K562 (cell line): ENCODE results near the gene SREBF1. TPM values are rescaled to one million over a fixed set of nuclear protein-coding genes. Genes with fewer than 3 reads are reported as not detected.

Experiments used
- ATAC-seq: fragments of 200-7000 bp; cut with Tn5 transposase; 3 replicates; pipeline ENCODE4 v1.9.1; 2020; ENCODE audit warnings: moderate library complexity
- BruUV-seq: library from RNA; stranded (reverse); fragments of 400-500 nt; replicated peaks from 2 replicates; lab custom pipeline; 2021; lab: Mats Ljungman, UMichigan
- CTCF ChIA-PET: fragments of 300-600 bp; formaldehyde crosslinking; extraction: SDS; loops from one replicate; lab custom pipeline; 2021; ENCODE audit warnings: low intra/inter-chr PET ratio; lab: Yijun Ruan, JAX
- POLR2A ChIA-PET: fragments of 300-600, 350-650 bp; sonication (Branson Sonifier 250); formaldehyde crosslinking; extraction: SDS; loops from one replicate; lab custom pipeline; 2021; ENCODE audit warnings: antibody characterized with exemption, inconsistent platforms; lab: Yijun Ruan, JAX
- DNase-seq, 4 experiments: peaks; one replicate each; pipeline versions ENCODE4 v3.0.0 to v3.0.0-alpha.2; 2011 to 2018; ENCODE audit warnings: low spot score in 3 of 4, mixed read lengths in 3 of 4; ENCODE audit errors: extremely low read depth in 1 of 4
- FAIRE-seq: peaks from 2 replicates; lab custom pipeline; 2011; peaks lifted over from hg19 to GRCh38; lab: Jason Lieb, UNC
- H2AFZ ChIP-seq: 2 replicates; pipeline ENCODE4 v1.6.0; 2011; ENCODE audit warnings: low read depth, low read length, control low read depth, inconsistent platforms
- H3K27ac ChIP-seq: fragments of 200-600 bp; 3 replicates; pipeline ENCODE4 v1.8.0; 2011; ENCODE audit warnings: low read depth, mild to moderate bottlenecking, control low read depth, inconsistent platforms, low read length, moderate library complexity, mixed read lengths; ENCODE audit errors: extremely low read depth
- H3K27me3 ChIP-seq, 2 experiments: fragments of 300-600 bp in 1 of 2; 2 replicates in 1 of 2; 3 replicates in 1 of 2; pipeline versions ENCODE4 v1.6.0 to v1.8.0; 2011; ENCODE audit warnings: inconsistent platforms in 2 of 2, low read length in 2 of 2, mild to moderate bottlenecking in 1 of 2, mixed read lengths in 1 of 2, moderate library complexity in 1 of 2; ENCODE audit not compliant: control insufficient read depth in 2 of 2, insufficient read depth in 2 of 2
- H3K36me3 ChIP-seq: fragments of 300-600 bp; 3 replicates; pipeline ENCODE4 v1.8.0; 2011; ENCODE audit warnings: mild to moderate bottlenecking, low read length, inconsistent platforms; ENCODE audit not compliant: control insufficient read depth, insufficient read depth
- H3K4me1 ChIP-seq, 2 experiments: fragments of 200-600 bp in 1 of 2; replicated peaks in 1 of 2; 2 replicates in 1 of 2; 3 replicates in 1 of 2; pipeline versions ENCODE4 v1.5.1 to v1.8.0; 2011; ENCODE audit warnings: inconsistent platforms in 2 of 2, low read length in 2 of 2, mild to moderate bottlenecking in 1 of 2, mixed read lengths in 1 of 2, moderate library complexity in 1 of 2; ENCODE audit not compliant: control insufficient read depth in 2 of 2, insufficient read depth in 2 of 2
- H3K4me2 ChIP-seq: 2 replicates; pipeline ENCODE4 v1.6.1; 2011; ENCODE audit warnings: low read length, control low read depth, inconsistent platforms, mixed read lengths; ENCODE audit not compliant: insufficient read depth
- H3K4me3 ChIP-seq: fragments of 200-600 bp; sonication (generic), shearing (Covaris generic); 2 replicates; pipeline ENCODE4 v1.5.1; 2016; ENCODE audit warnings: control low read depth, inconsistent platforms
- H3K79me2 ChIP-seq: fragments of 200-600 bp; 3 replicates; pipeline ENCODE4 v1.8.0; 2011; ENCODE audit warnings: low read length, inconsistent platforms; ENCODE audit not compliant: control insufficient read depth, insufficient read depth
- H3K9ac ChIP-seq, 2 experiments: 2 replicates each; pipeline versions ENCODE4 v1.6.0 to v1.6.1; 2011; ENCODE audit warnings: low read depth in 2 of 2, low read length in 2 of 2, control low read depth in 1 of 2, inconsistent platforms in 1 of 2, mild to moderate bottlenecking in 1 of 2, mixed read lengths in 1 of 2; ENCODE audit not compliant: insufficient read depth in 1 of 2
- H3K9me1 ChIP-seq: one replicate; pipeline ENCODE4 v1.6.0; 2011; ENCODE audit warnings: inconsistent platforms, mild to moderate bottlenecking, low read length, moderate library complexity; ENCODE audit not compliant: control insufficient read depth, insufficient read depth
- H3K9me3 ChIP-seq: replicated peaks from 2 replicates; pipeline ENCODE4 v1.5.1; 2011; ENCODE audit warnings: low read depth, low read length, inconsistent platforms; ENCODE audit not compliant: control insufficient read depth, insufficient read depth
- H4K20me1 ChIP-seq: replicated peaks from 2 replicates; pipeline ENCODE4 v1.6.1; 2011; ENCODE audit warnings: low read length, inconsistent platforms, mixed read lengths; ENCODE audit not compliant: control insufficient read depth, insufficient read depth
- JUN ChIP-seq, 2 experiments: sonication (generic) in 1 of 2; formaldehyde crosslinking in 1 of 2; IDR thresholded peaks; 2 replicates each; pipeline versions ENCODE4 v1.6.1 to v1.8.0; 2012 to 2022; ENCODE audit warnings: borderline replicate concordance in 2 of 2, mild to moderate bottlenecking in 2 of 2, improper control_type of control experiment in 1 of 2, low read depth in 1 of 2, low read length in 1 of 2, missing genetic modification reagents in 1 of 2
- PML ChIP-seq: IDR thresholded peaks from 2 replicates; pipeline ENCODE4 v1.6.1; 2012; ENCODE audit warnings: low read length, inconsistent platforms
- SIN3B ChIP-seq: fragments of 450-650 bp; IDR thresholded peaks from 2 replicates; pipeline ENCODE4 v1.6.1; 2017; ENCODE audit warnings: low read depth, mild to moderate bottlenecking, moderate library complexity
- TEAD4 ChIP-seq, 2 experiments: sonication (generic) in 1 of 2; formaldehyde crosslinking in 1 of 2; IDR thresholded peaks; 2 replicates each; pipeline versions ENCODE4 v1.6.1 to v1.8.0; 2012 to 2022; ENCODE audit warnings: borderline replicate concordance in 1 of 2, inconsistent platforms in 1 of 2, low read length in 1 of 2, mild to moderate bottlenecking in 1 of 2, missing genetic modification reagents in 1 of 2
- THRAP3 ChIP-seq: fragments of 450-650 bp; IDR thresholded peaks from 2 replicates; pipeline ENCODE4 v1.6.1; 2016; ENCODE audit warnings: mild to moderate bottlenecking, inconsistent platforms, borderline replicate concordance
- ZNF695 ChIP-seq: fragments of 450-650 bp; formaldehyde crosslinking; IDR thresholded peaks from 2 replicates; pipeline ENCODE4 v1.4.0; 2020; ENCODE audit warnings: mild to moderate bottlenecking, moderate library complexity
- WGBS: fragments of 100-300 bp; shearing (Covaris generic); methylation state at CpG from one replicate; pipeline ENCODE4 v1.1.6; 2016; ENCODE audit warnings: low coverage, mixed read lengths; ENCODE audit not compliant: insufficient coverage; ENCODE audit errors: missing lambda C conversion rate; 5-methylcytosine and 5-hydroxymethylcytosine counted together
- in situ Hi-C: fragments of 300-500 bp; cut with MboI; formaldehyde crosslinking; loops from 4 replicates; pipeline ENCODE4 v1.15.0; 2018; ENCODE audit warnings: inconsistent platforms, mixed read lengths
- intact Hi-C: fragments of 100-400 bp; cut with micrococcal nuclease; formaldehyde crosslinking; loops from 2 replicates; pipeline ENCODE4 v1.14.2; 2022
- polyA plus RNA-seq, 8 experiments: library from polyadenylated mRNA; depleted of rRNA in 4 of 8; stranded (reverse) in 5 of 8; unstranded in 3 of 8; fragments of >200 nt; fragmentation: Nextera tagmentation in 2 of 8; fragmentation: Illumina TruSeq in 1 of 8; extraction: Ambion mirVana in 2 of 8; extraction: Trizol in 1 of 8; gene quantifications; 2 replicates each; pipeline versions ENCODE4 v1.2.1 to v1.2.3, GENCODE V29; 2011 to 2014; ENCODE audit warnings: inconsistent platforms in 1 of 8, missing spikeins in 1 of 8
- total RNA-seq, 7 experiments: library from RNA; depleted of rRNA in 6 of 7; stranded (reverse); fragments of >200 nt in 6 of 7; fragmentation: Illumina TruSeq in 2 of 7; extraction: Trizol in 2 of 7; gene quantifications; 2 replicates each; pipeline versions ENCODE4 v1.2.1 to v1.2.3, GENCODE V29; 2011 to 2021; ENCODE audit warnings: low replicate concordance in 1 of 7
- TF ChIP-seq, protein P1 (sequence below), 2 experiments: fragments of 250-450 bp in 1 of 2; fragments of 450-650 bp in 1 of 2; sonication (Bioruptor Pico) in 1 of 2; IDR thresholded peaks; 2 replicates each; pipeline versions ENCODE4 v1.6.1 to v1.8.0; 2016 to 2021; ENCODE audit warnings: mild to moderate bottlenecking in 2 of 2, moderate library complexity in 2 of 2, missing compliant biosample characterization in 1 of 2, missing genetic modification characterization in 1 of 2
- TF ChIP-seq, protein P2 (sequence below): fragments of 450-650 bp; formaldehyde crosslinking; IDR thresholded peaks from 2 replicates; pipeline ENCODE4 v1.4.0; 2020; ENCODE audit warnings: mild to moderate bottlenecking, mixed read lengths
- TF ChIP-seq, protein P3 (sequence below), 2 experiments: fragments of 450-650 bp; formaldehyde crosslinking in 1 of 2; IDR thresholded peaks; 2 replicates each; pipeline versions ENCODE4 v1.4.0 to v1.6.1; 2014 to 2020; ENCODE audit warnings: mild to moderate bottlenecking in 2 of 2, borderline replicate concordance in 1 of 2, low read depth in 1 of 2

Gene SREBF1
- total and polyA plus RNA-seq, 9 of the 15 experiments (the other 6 are each of a cell fraction or from before 2014, with no cell fraction given), result 1.6 to 169 (median 69.4) TPM

DNA sequence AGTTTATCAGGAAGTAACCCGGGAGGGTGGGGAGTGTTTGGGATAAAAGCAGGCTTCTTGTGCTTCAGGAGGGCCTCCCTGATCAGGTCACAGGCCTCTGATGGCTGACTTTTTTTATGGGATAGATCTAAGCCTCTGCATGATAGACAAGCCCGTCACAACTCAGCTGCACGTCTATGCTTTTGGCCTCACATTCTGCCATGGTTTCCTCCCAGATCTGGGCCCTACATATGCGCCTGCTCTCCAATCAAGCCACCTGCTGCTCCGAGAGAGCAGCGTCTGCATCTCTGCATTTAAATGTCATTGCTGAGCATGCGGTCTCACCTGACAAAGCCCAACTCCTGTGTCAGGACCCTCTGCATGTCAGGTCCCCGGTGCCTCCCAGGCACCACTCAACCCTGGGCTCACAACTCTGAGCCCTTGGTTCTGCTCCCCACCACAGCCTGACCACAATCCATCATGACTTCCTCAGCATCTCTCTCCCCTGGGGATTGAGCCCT lies 45.3 kb upstream of the SREBF1 start:
- BruUV-seq, result no TSS peak
- DNase-seq (no peak), FAIRE-seq (no peak), ATAC-seq (no peak)
- no peaks in the 10 kb centered on the region for H3K79me2 ChIP-seq
- H3K9ac ChIP-seq, result no peak overlapping the region
- no peaks in the 10 kb centered on the region for H3K27me3 ChIP-seq
- H4K20me1 ChIP-seq, result no peaks in the 10 kb centered on the region; the same call in 1 of the 2 replicates
- H3K4me2 ChIP-seq, result no peak overlapping the region
- H2AFZ ChIP-seq, result no peak overlapping the region
- intact Hi-C loops, result no loop called here
- H3K9me1 ChIP-seq, result no peaks in the 10 kb centered on the region
- WGBS, result 37% methylated on average over 6 of the region's 8 CpGs
- in situ Hi-C loops, result loop anchor here (5.0 kb wide), 1 partner anchor 145 kb away; no protein-coding TSS in a partner anchor
- no peaks in the 10 kb centered on the region for H3K36me3 ChIP-seq
- no peaks in the 10 kb centered on the region; a peak in 1 of 5 replicates for H3K4me1 ChIP-seq
- H3K4me3 ChIP-seq, result no peak overlapping the region
- no peak overlapping the region for H3K27ac ChIP-seq
- H3K9me3 ChIP-seq, result no peaks in the 10 kb centered on the region
- ChIA-PET POLR2A (interaction anchor here (0.9 kb wide), 1 partner anchor 50 kb away, joined by 3 read pairs; no protein-coding TSS in a partner anchor), CTCF (no interaction called here)
- TF ChIP-seq ZNF695 (no peak), THRAP3 (no peak), TEAD4 (IDR thresholded peaks at IDR 0.05; ENCODE audit: low read length) (no peak), TEAD4 (CRISPR knock-in tag; IDR thresholded peaks at IDR 0.05; ENCODE audit: borderline replicate concordance) (no peak), JUN (IDR thresholded peaks at IDR 0.05; ENCODE audit: borderline replicate concordance, low read depth, low read length) (no peak), JUN (CRISPR knock-in tag; IDR thresholded peaks at IDR 0.05; ENCODE audit: borderline replicate concordance) (no peak), SIN3B (no peak), PML (no peak)
- TF ChIP-seq, protein P1, sequence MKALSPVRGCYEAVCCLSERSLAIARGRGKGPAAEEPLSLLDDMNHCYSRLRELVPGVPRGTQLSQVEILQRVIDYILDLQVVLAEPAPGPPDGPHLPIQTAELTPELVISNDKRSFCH (CRISPR knock-in tag; IDR thresholded peaks at IDR 0.05), result no peak
- TF ChIP-seq, protein P1 (tag; IDR thresholded peaks at IDR 0.05), result no peak
- TF ChIP-seq, protein P2, sequence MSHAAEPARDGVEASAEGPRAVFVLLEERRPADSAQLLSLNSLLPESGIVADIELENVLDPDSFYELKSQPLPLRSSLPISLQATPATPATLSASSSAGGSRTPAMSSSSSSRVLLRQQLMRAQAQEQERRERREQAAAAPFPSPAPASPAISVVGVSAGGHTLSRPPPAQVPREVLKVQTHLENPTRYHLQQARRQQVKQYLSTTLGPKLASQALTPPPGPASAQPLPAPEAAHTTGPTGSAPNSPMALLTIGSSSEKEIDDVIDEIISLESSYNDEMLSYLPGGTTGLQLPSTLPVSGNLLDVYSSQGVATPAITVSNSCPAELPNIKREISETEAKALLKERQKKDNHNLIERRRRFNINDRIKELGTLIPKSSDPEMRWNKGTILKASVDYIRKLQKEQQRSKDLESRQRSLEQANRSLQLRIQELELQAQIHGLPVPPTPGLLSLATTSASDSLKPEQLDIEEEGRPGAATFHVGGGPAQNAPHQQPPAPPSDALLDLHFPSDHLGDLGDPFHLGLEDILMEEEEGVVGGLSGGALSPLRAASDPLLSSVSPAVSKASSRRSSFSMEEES (CRISPR knock-in tag), result no peak
- TF ChIP-seq, protein P3, sequence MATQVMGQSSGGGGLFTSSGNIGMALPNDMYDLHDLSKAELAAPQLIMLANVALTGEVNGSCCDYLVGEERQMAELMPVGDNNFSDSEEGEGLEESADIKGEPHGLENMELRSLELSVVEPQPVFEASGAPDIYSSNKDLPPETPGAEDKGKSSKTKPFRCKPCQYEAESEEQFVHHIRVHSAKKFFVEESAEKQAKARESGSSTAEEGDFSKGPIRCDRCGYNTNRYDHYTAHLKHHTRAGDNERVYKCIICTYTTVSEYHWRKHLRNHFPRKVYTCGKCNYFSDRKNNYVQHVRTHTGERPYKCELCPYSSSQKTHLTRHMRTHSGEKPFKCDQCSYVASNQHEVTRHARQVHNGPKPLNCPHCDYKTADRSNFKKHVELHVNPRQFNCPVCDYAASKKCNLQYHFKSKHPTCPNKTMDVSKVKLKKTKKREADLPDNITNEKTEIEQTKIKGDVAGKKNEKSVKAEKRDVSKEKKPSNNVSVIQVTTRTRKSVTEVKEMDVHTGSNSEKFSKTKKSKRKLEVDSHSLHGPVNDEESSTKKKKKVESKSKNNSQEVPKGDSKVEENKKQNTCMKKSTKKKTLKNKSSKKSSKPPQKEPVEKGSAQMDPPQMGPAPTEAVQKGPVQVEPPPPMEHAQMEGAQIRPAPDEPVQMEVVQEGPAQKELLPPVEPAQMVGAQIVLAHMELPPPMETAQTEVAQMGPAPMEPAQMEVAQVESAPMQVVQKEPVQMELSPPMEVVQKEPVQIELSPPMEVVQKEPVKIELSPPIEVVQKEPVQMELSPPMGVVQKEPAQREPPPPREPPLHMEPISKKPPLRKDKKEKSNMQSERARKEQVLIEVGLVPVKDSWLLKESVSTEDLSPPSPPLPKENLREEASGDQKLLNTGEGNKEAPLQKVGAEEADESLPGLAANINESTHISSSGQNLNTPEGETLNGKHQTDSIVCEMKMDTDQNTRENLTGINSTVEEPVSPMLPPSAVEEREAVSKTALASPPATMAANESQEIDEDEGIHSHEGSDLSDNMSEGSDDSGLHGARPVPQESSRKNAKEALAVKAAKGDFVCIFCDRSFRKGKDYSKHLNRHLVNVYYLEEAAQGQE (IDR thresholded peaks at IDR 0.05; ENCODE audit: borderline replicate concordance), result no peak
- TF ChIP-seq, protein P3 (CRISPR knock-in tag; IDR thresholded peaks at IDR 0.05; ENCODE audit: low read depth), result no peak
